HEK293 (cell line): Measurements from ENCODE around the gene PIM2.

Source experiments
- CTCF ChIP-seq: fragments of 450-650 bp; formaldehyde crosslinking; IDR thresholded peaks from 2 replicates; pipeline ENCODE4 v1.5.1; 2016; ENCODE audit warnings: missing biosample characterization, missing genetic modification characterization
- PATZ1 ChIP-seq: fragments of 450-650 bp; formaldehyde crosslinking; IDR thresholded peaks from 2 replicates; pipeline ENCODE4 v1.5.1; 2016; ENCODE audit warnings: missing biosample characterization, missing genetic modification characterization
- ZNF580 ChIP-seq: fragments of 450-650 bp; formaldehyde crosslinking; IDR thresholded peaks from 2 replicates; pipeline ENCODE4 v1.5.1; 2016; ENCODE audit warnings: missing biosample characterization, missing genetic modification characterization
- ZSCAN18 ChIP-seq: fragments of 450-650 bp; formaldehyde crosslinking; IDR thresholded peaks from 2 replicates; pipeline ENCODE4 v1.5.1; 2016; ENCODE audit warnings: missing biosample characterization, missing genetic modification characterization

- TF ChIP-seq CTCF (tag by site-specific recombination) (no peak), ZSCAN18 (no peak), PATZ1 (tag by site-specific recombination) (no peak), ZNF580 (tag by site-specific recombination) (no peak)
These were observed 47.1 kb upstream of the PIM2 start for GRCh38 chrX:48965959-48966358.
